Activated naive CD8-positive, alpha-beta T cell treated with anti-CD3 and anti-CD28 coated beads for 36 hours (primary cell): ENCODE results near the gene GLIS1. TPM values are rescaled to one million over a fixed set of nuclear protein-coding genes. Genes with fewer than 3 reads are reported as not detected.
"Not testable (repeated sequence)": the region's sequence is repeated elsewhere in the genome, so short reads cannot be mapped to it uniquely, and the experiment has no call there.

Experiments
- DNase-seq: peaks from one replicate; pipeline ENCODE4 v3.0.0; 2021
- H3K27ac Mint-ChIP-seq: one replicate; pipeline ENCODE4 v1.8.0; 2022; ENCODE audit warnings: mild to moderate bottlenecking, moderate library complexity, mixed read lengths
- H3K27me3 Mint-ChIP-seq: one replicate; pipeline ENCODE4 v1.8.0; 2022; ENCODE audit warnings: mild to moderate bottlenecking, mixed read lengths
- H3K36me3 Mint-ChIP-seq: one replicate; pipeline ENCODE4 v1.8.0; 2021; ENCODE audit warnings: mild to moderate bottlenecking, mixed read lengths
- H3K4me1 Mint-ChIP-seq: one replicate; pipeline ENCODE4 v1.8.0; 2021; ENCODE audit warnings: mixed read lengths
- H3K4me3 Mint-ChIP-seq: one replicate; pipeline ENCODE4 v1.8.0; 2022; ENCODE audit warnings: mild to moderate bottlenecking, moderate library complexity, mixed read lengths
- H3K9me3 Mint-ChIP-seq: one replicate; pipeline ENCODE4 v1.8.0; 2022; ENCODE audit warnings: mixed read lengths
- total RNA-seq, 2 experiments: library from RNA; stranded (reverse); gene quantifications; one replicate each; pipeline ENCODE4 v1.2.3, GENCODE V29; 2021

GLIS1 gene
- total RNA-seq, 2 experiments from 2014 or later, result 0.10 TPM; not detected in 1

GRCh38 chr1:53562291-53562980 lies 176.5 kb downstream of the GLIS1 start:
- peaks cover 19% of the 10 kb centered on the region for H3K4me1 Mint-ChIP-seq
- H3K4me3 Mint-ChIP-seq, result no peak overlapping the region
- peak; percentile 63 for DNase-seq
- H3K27ac Mint-ChIP-seq, result peak overlapping the region; percentile 59
- H3K9me3 Mint-ChIP-seq, result peaks cover 6% of the 10 kb centered on the region
- no peaks in the 10 kb centered on the region for H3K36me3 Mint-ChIP-seq
- peaks cover 34% of the 10 kb centered on the region for H3K27me3 Mint-ChIP-seq

DNA sequence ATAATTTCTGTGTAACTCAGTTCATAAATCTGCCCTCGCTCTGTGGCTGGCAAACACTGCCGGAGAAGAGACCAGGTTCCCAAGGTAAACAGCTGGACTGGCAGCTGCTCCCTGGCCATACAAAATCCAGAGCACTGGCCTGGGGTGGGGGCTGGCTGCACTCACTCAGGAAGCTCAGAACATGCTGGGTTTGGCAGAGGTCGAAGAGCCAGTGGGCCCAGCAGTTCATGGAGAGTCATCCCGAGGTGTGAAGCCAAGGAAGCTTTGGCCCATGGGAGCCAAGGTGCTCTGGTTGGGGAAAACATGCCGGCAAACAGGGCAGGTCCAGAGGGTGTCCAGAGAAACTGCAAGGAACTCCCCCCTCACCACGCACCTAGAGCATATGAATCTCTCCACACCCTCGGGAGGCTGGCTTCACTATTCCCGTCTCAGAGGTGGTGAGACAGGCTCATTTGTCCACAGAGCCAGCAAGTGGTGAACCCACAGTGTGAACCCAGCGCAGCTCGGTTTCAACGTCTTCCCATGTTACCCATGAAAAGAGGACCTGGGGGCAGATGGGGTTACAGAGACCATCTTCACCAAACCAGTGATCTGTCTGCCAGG lies 177.4 kb downstream of the GLIS1 start:
- no peak overlapping the region for H3K4me3 Mint-ChIP-seq

GRCh38 chr1:53560581-53561502 lies 178.1 kb downstream of the GLIS1 start:
- Mint-ChIP-seq H3K4me1 (peaks cover 19% of the 10 kb centered on the region), H3K9me3 (no peaks in the 10 kb centered on the region), H3K36me3 (no peaks in the 10 kb centered on the region), H3K27me3 (peaks cover 28% of the 10 kb centered on the region), H3K27ac (no peak overlapping the region), H3K4me3 (no peak overlapping the region)
- no peak for DNase-seq

More for the DNA sequence above, 177.4 kb downstream of the GLIS1 start:
- H3K36me3 Mint-ChIP-seq, result no peaks in the 10 kb centered on the region
- DNase-seq, result no peak
- H3K27ac Mint-ChIP-seq, result no peak overlapping the region
- H3K27me3 Mint-ChIP-seq, result peaks cover 30% of the 10 kb centered on the region
- H3K9me3 Mint-ChIP-seq, result no peaks in the 10 kb centered on the region
- peaks cover 19% of the 10 kb centered on the region for H3K4me1 Mint-ChIP-seq

- Mint-ChIP-seq H3K9me3 (no peaks in the 10 kb centered on the region), H3K4me1 (peaks cover 19% of the 10 kb centered on the region), H3K36me3 (no peaks in the 10 kb centered on the region), H3K4me3 (no peak overlapping the region), H3K27me3 (peaks cover 21% of the 10 kb centered on the region), H3K27ac (no peak overlapping the region)
- DNase-seq, result no peak
Measured at GRCh38 chr1:53559854-53560580, 178.9 kb downstream of the GLIS1 start.

DNA sequence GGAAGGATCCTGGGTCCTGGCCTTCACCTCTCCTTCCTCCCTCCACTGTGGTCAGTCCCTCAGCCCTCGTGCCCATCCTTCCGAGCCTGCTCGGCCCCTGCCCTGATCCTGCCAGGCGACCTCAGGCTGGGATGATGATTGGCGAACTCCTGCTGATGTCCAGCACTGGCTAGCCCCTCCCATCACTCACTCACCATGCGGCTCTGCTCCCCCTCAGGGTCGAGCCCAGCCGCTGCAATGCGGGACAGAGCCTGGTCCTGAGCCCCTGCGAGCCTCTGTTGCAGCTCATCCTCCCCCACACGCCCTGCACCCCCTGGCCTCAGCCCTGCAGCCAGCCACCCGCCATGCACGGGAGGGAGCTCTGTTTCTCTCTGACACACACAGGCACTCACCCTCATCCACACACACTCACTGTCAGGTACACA lies 179.6 kb downstream of the GLIS1 start:
- Mint-ChIP-seq H3K36me3 (no peaks in the 10 kb centered on the region), H3K4me1 (peaks cover 19% of the 10 kb centered on the region), H3K4me3 (no peak overlapping the region), H3K27ac (no peak overlapping the region), H3K9me3 (no peaks in the 10 kb centered on the region), H3K27me3 (peaks cover 20% of the 10 kb centered on the region)
- no peak for DNase-seq

DNA sequence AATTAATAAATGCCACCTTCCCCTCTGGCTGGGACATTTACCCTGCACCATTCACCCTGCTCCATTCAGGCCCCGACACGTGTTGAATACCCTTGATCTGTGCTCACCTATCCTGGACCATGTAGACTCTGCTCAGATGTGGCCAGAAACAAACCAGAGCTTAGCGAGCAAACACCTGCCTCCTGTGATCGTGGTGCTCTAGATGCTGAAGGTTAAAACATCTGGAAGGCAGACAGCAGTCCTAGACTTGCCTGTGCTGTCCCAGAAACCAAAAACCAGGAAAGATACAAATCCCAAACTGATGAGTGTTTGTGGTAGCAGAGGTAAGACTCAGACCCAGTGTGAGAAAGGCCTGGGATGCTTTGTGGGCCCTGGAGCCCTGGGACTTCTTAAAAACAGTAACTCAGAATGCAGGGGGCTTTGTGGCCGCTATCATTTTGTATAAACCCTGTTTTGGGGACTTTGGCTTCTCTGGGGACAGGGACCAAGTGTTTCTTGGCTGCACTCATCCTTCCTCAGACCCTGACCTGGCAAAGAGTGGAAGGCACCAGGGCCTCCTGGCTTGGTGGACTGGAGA lies 180.1 kb downstream of the GLIS1 start:
- H3K27me3 Mint-ChIP-seq, result peaks cover 15% of the 10 kb centered on the region

GRCh38 chr1:53557830-53558738 lies 180.9 kb downstream of the GLIS1 start:
- no peaks in the 10 kb centered on the region for H3K9me3 Mint-ChIP-seq
- no peak overlapping the region for H3K27ac Mint-ChIP-seq
- no peak overlapping the region for H3K4me3 Mint-ChIP-seq
- peaks cover 15% of the 10 kb centered on the region for H3K4me1 Mint-ChIP-seq
- H3K36me3 Mint-ChIP-seq, result no peaks in the 10 kb centered on the region
- DNase-seq, result no peak
- H3K27me3 Mint-ChIP-seq, result peaks cover 7% of the 10 kb centered on the region

More for the DNA sequence above, 180.1 kb downstream of the GLIS1 start:
- peaks cover 19% of the 10 kb centered on the region for H3K4me1 Mint-ChIP-seq
- H3K36me3 Mint-ChIP-seq, result no peaks in the 10 kb centered on the region
- H3K4me3 Mint-ChIP-seq, result no peak overlapping the region
- DNase-seq, result no peak
- no peaks in the 10 kb centered on the region for H3K9me3 Mint-ChIP-seq
- no peak overlapping the region for H3K27ac Mint-ChIP-seq

DNA sequence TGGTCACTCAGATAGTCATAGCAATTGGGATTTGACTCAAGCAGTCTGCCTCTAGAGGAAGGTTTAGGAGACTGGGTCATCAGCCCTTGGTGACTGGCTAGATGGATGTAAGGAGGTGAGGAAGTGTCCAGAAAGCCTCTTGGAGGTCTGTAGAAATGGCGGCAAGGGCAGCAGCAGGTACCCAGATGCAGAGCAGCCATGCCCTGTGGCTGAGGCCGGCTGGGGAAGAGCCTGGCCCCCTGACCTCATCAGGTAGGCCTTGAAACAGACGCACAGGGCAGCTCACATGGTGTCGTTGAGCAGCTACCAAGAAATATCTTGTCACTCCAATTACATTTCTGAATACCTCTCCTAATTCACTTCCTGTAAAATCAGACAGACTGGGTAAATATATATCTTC lies 181.6 kb downstream of the GLIS1 start:
- no peak overlapping the region for H3K4me3 Mint-ChIP-seq
- peaks cover 8% of the 10 kb centered on the region for H3K4me1 Mint-ChIP-seq
- H3K36me3 Mint-ChIP-seq, result no peaks in the 10 kb centered on the region
- no peak overlapping the region for H3K27ac Mint-ChIP-seq
- peaks cover under 1% of the 10 kb centered on the region for H3K27me3 Mint-ChIP-seq
- no peaks in the 10 kb centered on the region for H3K9me3 Mint-ChIP-seq
- DNase-seq, result no peak

GRCh38 chr1:53556657-53557227 lies 182.2 kb downstream of the GLIS1 start:
- H3K4me1 Mint-ChIP-seq, result peaks cover 2% of the 10 kb centered on the region
- no peaks in the 10 kb centered on the region for H3K36me3 Mint-ChIP-seq
- DNase-seq, result no peak
- no peaks in the 10 kb centered on the region for H3K9me3 Mint-ChIP-seq
- no peak overlapping the region for H3K4me3 Mint-ChIP-seq
- H3K27ac Mint-ChIP-seq, result no peak overlapping the region
- H3K27me3 Mint-ChIP-seq, result no peaks in the 10 kb centered on the region

DNA sequence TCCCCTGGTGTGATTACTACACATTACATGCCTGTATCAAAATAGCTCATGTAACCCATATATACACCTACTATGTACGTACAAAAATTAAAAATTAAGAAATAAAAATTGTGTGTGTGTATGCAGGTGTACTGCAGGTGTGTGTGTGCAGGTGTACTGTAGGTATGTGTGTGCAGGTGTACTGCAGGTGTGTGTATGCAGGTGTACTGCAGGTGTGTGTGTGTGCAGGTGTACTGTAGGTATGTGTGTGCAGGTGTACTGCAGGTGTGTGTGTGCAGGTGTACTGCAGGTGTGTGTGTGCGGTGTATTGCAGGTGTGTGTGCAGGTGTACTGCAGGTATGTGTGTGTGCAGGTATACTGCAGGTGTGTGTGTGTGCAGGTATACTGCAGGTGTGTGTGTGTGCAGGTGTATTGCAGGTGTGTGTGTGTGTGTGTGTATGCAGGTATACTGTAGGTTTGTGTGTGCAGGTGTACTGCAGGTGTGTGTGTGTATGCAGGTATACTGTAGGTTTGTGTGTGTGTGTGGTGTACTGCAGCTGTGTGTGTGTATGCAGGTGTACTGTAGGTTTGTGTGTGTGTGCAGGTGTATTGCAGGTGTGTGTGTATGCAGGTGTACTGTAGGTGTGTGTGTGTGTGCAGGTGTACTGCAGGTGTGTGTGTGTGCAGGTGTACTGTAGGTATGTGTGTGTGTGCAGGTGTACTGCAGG lies 183.2 kb downstream of the GLIS1 start:
- H3K36me3 Mint-ChIP-seq, DNase-seq, H3K4me1 Mint-ChIP-seq, H3K9me3 Mint-ChIP-seq, H3K27ac Mint-ChIP-seq, H3K27me3 Mint-ChIP-seq, H3K4me3 Mint-ChIP-seq: not testable (repeated sequence)

- Mint-ChIP-seq H3K36me3 (no peaks in the 10 kb centered on the region), H3K4me1 (peaks cover 4% of the 10 kb centered on the region), H3K27ac (no peak overlapping the region), H3K9me3 (no peaks in the 10 kb centered on the region), H3K4me3 (no peak overlapping the region), H3K27me3 (no peaks in the 10 kb centered on the region)
- DNase-seq, result no peak
Measured at GRCh38 chr1:53554592-53555305, 184.2 kb downstream of the GLIS1 start.

GRCh38 chr1:53553734-53554509 lies 185.0 kb downstream of the GLIS1 start:
- DNase-seq, result peak; percentile 10
- Mint-ChIP-seq H3K4me1 (peaks cover 4% of the 10 kb centered on the region), H3K4me3 (no peak overlapping the region), H3K9me3 (no peaks in the 10 kb centered on the region), H3K27ac (no peak overlapping the region), H3K36me3 (no peaks in the 10 kb centered on the region), H3K27me3 (no peaks in the 10 kb centered on the region)
